Cerebellar cortex (tissue), 1 donor: ENCODE results near the gene NEO1.
"Not testable (repeated sequence)": the region's sequence is repeated elsewhere in the genome, so short reads cannot be mapped to it uniquely, and the experiment has no call there.

Experiments
- DNase-seq: peaks from one replicate; pipeline ENCODE4 v3.0.0-alpha.2; 2015; ENCODE audit warnings: low spot score

The NEO1 gene

DNA sequence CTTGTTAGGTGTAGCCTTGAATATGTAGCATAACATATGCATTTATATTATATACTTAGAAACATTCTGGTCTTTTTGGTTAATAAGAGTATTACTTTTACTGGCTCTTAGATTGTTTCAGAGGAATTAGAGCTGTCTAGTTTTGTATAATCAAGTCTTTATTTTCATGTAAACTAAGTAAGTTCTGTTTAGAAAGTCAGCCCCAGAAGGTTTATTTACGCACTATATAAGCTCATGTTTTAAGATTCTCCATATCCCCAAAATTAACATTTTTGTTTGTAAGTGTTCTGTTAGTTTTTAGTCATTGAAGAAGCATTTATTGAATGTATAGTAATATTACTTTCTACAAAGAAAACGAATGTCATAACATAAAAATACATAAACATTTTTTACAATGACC is 158.4 kb downstream of the NEO1 start:
- no peak for DNase-seq

DNA sequence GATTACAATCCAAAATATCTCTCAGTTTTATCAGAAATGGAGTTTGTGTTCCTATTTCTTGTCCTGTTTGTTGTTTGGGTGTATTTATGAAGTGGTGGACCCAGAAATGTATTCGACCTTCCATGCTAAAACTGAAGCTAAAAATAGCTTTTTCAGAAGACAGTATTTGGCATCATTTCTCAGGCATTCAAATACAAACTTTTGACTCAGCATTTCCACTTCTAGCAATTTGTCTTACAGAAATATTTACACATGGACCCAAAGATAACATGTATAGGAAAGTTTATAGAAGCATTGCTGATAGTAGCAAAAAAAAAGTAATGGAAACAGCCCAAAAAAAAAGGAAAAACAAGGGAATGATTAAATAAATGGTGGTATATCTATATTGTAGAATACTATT is 160.2 kb downstream of the NEO1 start:
- DNase-seq, result no peak

DNA sequence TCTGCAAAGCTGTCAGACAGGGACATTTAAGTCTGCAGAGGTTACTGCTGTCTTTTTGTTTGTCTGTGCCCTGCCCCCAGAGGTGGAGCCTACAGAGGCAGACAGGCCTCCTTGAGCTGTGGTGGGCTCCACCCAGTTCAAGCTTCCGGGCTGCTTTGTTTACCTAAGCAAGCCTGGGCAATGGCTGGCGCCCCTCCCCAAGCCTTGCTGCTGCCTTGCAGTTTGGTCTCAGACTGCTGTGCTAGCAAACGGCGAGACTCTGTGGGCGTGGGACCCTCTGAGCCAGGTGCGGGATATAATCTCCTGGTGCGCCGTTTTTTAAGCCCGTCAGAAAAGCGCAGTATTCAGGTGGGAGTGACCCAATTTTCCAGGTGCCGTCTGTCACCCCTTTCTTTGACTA is 169.2 kb downstream of the NEO1 start:
- DNase-seq, result not testable (repeated sequence)

DNA sequence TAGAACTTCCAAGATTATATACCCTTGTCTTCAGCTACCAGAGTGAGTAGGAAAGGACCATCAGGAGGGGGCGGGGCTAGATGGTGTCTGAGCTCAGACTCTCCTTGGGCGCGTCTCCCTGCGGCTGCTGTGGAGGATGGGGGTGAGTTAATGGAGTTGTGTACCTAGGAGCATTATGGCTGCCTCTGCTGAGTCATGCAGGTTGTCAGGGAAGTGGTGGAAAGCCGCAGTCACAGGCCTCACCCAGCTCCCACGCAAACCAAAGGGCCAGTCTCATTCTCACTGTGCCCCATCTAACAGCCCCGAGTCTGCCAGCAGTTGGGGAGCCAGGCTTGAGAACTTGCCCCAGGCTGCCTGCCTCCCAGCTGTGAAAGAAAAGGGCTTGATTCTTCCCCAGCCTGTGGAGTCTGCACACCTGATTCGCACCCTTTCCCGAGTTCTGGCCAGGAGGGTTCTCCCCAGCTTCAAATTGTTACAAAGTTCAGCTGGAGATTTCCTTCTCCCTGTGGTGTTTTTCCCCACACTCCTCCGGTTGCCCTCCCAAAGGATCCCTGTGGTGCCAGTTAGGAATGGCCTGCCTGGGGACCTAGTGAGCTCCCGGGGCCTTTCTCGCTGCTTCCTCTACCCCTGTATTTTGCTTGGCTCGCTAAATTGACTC is 173.2 kb downstream of the NEO1 start:
- no peak for DNase-seq

DNA sequence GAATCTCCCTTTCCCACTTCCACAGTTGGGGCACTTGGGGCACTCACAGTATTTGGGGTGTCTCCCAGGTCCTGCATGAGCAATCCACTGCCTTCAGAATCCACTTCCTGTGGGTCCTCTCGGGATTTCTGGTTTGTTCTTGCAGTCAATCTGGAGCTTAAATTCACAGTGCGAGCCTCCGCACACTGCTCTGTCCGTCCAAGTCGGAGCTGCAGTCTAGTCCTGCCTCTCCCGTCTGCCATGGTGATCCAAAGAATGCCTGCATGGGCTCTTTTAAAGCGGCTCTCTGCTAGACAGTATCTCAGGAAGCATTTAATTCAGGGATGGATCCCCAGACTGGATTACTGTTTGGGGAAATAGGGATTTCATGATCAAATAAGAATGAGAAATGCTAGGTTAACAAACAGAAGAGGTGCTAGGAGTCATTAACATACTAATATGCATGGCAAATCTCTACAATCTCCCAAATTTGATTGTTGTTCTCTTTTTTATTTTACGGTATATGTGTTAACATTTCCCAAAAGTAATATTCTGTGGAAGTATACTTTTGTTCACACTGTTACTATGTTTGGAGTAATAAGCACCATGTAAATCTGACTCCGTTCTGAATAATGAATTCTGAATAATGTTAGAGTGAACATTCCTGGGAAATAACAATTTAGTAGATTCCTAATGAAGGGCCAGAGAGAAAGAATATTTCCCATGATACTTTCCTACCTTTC is 174.0 kb downstream of the NEO1 start:
- no peak for DNase-seq

DNA sequence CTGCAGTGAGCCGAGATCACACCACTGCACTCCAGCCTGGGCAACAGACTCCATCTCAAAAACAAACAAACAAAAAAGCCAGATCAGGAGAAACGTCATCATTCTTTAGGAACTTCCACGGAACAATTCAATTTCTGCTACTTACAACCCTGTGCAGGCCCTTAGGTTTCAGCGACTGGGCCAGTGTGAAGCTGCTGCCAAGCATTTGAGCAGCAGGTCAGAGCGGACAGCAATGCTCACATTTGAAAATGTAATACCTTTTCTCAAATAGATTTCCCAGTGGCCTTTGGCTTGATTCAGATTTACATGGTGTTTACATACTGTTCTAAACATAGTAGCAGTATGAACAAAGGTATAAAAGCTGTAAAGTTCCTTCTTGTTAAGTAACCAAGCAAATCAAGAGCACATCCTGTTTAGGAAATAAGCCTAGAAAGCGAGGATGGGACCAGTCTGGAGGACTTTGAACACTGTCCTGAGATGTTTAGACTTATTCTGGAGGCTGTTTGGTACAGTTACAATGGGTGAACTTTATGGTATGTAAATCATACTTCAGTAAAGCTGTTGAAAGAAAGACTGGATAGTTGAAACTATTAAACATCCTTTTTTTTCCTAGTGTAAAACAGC is 175.3 kb downstream of the NEO1 start:
- DNase-seq, result no peak

DNA sequence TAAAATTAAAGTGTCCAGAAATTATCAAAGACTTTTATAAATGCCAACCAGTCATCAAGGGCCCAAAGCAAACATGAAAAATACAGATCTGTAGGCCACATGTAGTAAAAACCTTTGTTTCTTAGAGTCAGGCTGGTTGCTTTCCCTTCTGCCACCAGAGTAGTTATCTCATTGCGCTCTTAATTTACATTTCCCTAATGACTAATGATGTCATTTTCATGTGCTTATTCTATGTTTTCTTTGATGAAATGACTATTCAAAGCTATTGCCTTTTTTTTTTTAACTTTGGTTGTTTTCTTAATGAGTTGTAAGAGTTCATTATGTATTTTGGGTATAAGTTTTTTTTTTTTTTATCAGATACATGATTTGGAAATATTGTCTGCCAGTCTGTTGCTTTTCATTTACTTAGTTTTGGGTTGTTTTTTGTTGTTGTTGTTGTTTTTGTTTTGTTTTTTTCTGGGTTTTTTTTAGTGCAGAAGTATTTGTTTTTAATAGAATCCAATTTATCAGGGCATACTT is 175.9 kb downstream of the NEO1 start:
- no peak for DNase-seq

DNA sequence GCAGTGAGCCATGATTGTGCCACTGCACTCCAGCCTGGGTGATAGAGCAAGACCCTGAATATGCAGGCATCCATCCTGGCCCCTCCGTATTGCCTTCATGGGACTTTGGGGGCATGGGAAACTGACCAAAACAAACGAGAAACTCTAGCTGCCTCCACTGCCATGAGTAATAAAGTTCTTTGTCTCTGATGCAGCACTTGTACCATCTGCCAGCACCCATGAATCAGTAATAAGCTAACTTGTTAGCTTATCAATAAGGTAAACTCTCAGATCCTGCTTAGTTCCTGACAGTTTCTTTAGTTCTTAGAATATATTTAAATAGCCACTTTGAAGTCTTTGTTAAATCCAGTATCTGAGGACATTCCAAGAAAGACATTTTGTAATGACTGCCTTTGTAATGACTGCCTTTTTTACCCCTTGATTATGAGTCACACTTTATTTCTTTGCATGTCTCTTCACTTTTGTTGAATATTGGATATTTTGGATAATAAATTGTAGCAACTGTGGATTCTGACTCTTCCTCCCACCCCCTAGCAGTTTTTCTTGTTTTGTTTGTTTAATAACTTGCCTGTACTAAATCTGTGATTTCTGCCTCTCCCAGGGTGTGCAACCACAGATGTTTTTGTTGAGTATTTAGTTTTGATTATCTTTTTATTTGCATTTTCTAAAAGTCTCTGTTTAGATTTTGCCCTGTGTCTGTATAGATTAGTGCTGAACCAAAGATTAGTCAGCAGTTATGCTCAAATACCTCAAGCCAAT is 179.6 kb downstream of the NEO1 start:
- no peak for DNase-seq

DNA sequence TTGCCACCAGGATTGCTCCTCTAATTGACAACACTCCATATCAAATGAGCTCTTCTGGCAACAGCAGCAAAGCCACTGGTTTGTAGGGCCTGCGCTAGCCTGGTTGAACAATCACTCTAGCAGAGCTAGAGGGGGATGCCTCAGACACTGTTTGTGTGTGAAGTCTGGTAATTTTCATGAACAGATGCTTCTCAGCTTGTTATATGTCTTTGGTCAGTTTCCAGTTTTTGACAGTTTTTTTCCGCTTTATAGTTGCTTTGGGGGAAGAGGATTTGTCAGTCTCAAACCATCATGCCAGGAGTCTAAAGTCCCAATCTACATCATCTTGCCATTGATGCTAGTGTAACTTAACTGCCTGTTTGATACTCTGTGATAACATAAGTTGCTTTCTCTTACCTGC is 180.5 kb downstream of the NEO1 start:
- DNase-seq, result peak; percentile 53

DNA sequence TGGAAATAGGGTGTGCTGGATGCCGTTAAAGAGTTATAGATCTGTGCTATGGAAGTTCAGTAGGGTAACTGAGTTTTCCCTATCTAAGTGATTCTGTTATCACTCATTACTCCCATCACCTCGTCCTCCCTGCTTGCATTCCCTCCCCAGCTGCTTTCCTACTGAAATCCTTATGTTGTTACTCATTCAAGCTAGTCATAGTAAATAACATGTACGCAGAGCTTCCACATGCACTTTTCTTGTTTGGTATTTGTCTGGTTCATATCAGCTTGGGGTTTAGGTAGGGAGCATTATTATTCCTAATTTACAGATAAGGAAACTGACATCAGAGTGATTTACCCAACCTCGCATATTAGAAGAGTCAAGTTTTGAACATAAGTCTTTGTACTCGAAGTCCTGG is 181.4 kb downstream of the NEO1 start:
- DNase-seq, result no peak

DNA sequence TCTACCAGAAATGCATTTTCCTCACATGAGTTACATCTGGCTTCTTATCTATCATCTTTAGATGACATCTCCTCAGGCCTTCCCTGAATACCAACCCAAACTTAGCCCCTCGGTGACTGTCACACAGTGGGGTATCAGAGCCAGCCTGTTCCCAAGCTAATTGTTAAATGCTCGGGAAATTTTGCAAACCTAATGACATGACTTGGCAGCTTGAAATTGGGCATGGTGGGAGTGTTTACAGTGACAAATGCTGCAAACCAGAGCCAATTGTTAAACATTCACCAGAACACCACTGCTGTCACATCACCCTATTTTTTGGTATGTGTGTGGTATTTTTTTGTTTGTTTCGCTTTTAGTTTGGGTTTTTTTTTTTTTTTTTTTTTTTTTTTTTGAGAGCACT is 185.6 kb downstream of the NEO1 start:
- DNase-seq, result peak; percentile 53

DNA sequence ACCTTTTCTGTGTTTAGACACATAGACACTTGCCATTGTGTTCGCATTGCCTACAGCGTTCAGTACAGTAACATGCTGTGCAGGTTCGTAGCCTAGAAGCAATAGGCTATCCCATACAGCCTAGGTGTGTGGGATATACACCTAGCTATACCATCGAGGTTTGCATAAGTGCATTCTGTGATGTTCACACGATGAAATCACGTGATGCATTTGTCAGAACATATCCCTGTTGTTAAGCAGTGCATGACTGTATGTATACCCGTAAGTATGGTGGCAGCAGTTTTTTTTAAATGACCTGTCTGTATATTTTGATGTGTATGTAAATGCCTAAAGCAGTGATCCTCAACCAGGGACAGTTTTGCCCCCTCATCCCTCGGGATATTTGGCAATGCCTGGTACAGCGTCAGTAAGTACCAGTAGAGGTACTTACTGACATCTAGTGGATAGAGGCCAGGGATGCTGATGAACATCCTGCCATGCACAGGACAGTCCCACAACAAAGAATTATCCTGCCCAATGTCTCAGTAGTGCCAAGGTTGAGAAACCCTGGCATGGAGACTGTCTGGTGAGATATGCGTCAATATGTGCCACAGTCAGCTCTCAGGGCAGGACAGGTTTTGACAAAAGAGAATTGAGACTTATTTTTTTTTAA is 187.4 kb downstream of the NEO1 start:
- DNase-seq, result peak; percentile 24

DNA sequence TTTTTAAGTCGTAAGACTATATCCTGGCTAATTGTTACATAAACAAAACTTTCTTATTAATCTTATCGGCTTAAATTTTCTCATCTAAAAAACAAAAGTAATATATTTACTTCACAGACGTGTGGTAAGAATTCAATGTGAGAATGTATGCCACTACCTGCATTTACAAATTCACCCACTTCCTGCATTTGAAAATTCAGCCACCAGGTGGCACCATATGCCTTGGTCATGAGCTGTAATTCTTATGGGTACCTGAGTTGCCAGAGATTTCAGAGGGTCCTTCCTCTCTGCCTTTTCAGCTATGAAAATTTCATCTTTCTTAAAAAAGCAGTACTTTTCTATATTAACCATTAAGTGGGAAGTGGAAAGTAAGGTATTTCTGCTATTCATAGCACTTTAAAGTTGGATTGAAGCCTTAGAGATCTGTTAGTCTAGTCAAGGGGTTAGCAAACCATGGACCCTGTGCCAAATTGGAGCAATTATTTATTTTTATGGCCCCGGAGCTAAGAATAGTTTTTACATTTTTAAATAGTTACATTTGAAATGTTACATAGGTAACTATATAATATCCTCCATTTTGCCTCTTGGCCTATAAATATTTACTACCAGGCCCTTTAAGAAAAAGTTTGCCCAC is 188.7 kb downstream of the NEO1 start:
- peak; percentile 77 for DNase-seq

DNA sequence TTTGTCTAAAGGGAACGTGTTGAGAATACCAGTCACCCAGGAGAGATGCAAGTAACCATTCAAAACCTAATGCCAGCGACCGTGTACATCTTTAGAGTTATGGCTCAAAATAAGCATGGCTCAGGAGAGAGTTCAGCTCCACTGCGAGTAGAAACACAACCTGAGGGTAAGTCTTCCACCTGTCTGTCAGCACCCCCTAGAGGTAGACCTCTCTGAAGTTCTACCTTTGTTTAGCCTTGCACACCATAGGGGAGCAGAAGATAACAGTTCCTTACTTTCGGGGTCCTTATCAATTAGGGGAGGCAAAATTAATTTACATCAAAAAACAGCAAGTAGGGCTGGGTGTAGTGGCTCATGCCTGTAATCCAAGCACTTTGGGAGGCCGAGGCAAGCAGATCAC is 192.1 kb downstream of the NEO1 start:
- DNase-seq, result peak; percentile 26

DNA sequence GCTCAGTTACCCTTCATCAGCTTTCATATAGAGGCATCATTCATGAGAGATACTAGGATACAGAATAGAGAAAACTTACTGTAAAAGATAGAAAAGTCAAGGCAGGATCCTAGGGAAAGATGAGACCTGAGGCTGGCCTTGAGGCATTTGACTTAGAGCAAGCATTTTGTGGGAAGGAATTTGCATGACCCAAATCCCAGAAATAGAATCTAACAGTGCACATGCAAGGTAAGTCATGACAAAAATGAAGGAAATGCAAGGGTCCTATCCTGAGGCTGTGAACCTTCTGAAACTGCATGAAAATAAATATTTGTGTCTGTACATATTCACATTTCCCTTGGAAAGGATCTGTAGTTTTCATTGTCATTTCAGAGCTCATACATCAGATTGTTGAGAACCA is 194.2 kb downstream of the NEO1 start:
- DNase-seq, result no peak

DNA sequence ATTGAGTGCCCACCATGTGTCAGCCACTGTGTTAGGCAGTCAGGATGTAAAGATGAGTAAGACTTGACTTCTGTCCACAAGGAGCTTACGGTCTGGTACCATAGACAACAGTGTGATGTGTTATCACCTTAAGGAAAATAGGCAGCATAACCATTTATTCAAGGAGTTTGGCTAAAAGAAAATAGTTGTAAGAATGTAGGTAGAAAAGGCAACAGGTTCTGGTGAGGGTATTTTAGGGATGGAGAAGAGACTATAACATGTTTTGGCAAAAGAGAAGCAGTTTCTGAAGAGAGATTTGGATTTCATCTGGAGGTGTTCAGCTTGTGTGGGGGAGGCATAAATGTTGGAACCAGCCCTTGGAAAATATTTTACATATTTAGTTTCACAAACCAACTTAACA is 194.6 kb downstream of the NEO1 start:
- DNase-seq, result no peak

DNA sequence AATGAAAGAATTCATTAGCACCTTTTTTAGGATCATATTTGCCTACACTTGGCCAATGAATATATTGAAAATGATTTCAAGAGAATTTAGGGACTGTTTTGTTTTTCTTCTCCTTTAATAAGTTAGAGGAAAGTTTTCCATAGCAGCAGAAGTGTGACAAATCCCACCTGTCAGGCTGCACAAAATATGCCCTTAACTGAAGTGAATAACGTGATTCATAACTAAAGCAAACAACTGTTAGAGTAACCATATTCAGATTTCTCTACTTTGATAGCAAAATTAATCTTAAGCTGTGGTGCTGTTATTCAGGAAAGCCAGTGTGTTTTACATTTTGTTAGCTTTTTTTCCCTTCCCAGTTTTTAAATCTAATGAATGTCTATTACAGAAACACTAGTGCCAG is 195.1 kb downstream of the NEO1 start:
- no peak for DNase-seq

DNA sequence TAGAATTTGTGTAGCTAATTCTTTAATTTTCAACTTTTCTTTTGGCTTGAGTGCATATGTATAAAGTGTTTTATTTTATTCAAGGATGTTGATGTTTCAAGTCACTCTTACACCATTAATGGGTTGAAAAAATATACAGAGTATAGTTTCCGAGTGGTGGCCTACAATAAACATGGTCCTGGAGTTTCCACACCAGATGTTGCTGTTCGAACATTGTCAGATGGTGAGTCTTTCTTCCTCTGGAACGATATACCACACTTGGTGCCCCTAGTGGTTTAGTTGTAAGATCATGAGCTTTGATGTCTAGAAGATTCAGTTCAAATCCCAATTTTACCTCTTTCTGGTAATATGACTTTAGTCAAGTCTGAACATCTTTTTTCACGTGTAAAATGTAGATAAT is 197.2 kb downstream of the NEO1 start:
- DNase-seq, result no peak

DNA sequence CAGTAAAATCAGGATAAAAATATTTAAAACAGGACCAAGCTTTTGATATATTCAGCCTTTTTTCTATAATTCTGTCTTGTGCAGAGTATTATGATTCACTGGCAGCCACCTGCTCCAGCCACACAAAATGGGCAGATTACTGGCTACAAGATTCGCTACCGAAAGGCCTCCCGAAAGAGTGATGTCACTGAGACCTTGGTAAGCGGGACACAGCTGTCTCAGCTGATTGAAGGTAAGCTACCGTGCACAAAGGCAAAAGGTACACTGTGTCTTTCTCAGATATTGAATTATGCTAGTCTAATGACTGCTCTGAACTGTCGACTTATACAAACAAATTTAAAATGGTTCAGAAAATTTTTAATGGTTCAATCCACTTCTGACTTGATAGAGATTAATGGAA is 202.3 kb downstream of the NEO1 start:
- no peak for DNase-seq

DNA sequence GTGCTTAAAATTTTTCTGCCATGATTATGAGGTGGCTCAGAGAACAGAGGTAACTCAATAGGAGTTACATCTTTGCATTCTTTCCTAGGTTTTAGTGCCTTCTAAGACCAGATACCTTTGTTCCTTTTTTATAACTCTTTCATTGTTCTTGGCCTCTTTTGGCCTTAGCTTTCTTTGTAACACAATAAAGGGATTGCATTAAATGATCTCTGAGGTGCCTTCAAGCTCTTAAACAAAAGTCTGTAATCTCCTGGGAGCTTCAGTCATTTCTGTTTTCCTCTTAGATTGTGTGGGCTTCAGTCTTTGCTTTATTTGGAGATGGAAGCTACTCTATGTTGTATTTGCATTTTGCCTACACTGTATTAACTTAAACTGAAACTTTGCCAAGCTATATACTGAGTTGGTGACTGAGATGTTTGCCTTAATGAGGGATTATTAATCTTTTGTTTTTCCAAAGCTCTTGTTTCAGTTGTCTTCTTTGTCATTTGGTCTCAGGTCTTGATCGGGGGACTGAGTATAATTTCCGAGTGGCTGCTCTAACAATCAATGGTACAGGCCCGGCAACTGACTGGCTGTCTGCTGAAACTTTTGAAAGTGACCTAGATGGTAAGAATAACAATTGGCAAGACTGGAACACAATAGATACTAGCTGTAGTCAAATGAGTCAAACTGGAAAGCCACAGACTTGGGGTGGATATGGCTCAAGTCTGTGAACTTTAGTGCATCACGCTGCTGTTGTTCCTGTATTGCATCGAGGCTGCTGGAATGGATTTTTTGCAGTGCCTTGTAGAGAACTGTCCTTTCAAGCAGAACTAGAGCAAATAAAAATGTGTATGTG is 206.2 kb downstream of the NEO1 start:
- no peak for DNase-seq

DNA sequence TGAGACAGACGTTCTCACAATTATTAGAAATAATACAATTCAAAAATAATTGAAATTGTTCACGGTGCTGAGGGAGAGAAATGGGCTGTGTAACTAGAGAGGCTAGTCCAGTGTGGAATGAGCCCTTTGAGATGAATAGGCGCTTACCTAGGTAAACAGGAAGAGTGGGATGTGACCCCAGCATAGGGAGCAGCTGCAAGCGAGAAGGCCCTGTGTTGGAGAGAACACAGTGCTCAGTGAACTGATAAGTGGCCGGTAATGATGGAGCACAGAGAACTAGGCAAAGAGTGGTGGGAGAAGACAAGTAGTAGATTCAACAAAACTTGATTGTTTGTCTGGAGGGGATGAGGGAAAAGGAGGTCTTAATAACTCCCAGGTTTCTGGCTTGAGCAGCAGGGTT is 212.6 kb downstream of the NEO1 start:
- DNase-seq, result no peak
